GM18951 (cell line): ENCODE measurements around the gene PSMA2.

ENCODE experiments used
- POLR2A ChIP-seq: IDR thresholded peaks from 4 replicates; pipeline ENCODE4 v1.6.1; 2011; ENCODE audit warnings: mild to moderate bottlenecking; ENCODE audit not compliant: insufficient read length, insufficient read depth; ENCODE audit errors: extremely low read depth
- in situ Hi-C: fragments of 300-500 bp; cut with MboI; formaldehyde crosslinking; loops from one replicate; pipeline ENCODE4 v1.12.0; 2022; ENCODE audit warnings: low sequenced_read_pairs, mixed read lengths, inconsistent platforms; ENCODE audit not compliant: unreplicated experiment

Gene PSMA2

GRCh38 chr7:42931834-42932651, at the start of gene PSMA2, which contains the start of gene MRPL32:
TSS of gene PSMA2 (minus strand) at chr7:42932174. CDS start at chr7:42932158, 16 bp downstream.
TSS of gene MRPL32 (plus strand) at chr7:42932376. CDS start at chr7:42932387, 11 bp downstream.
- in situ Hi-C loops, result loop anchor here (10.0 to 25.0 kb wide), 4 partner anchors 333 to 905 kb away; partner anchors contain the start of gene COA1
- peak; percentile 91 for TF ChIP-seq POLR2A

GRCh38 chr7:42981601-42982000, 49.6 kb upstream of the PSMA2 start:
- no peak for TF ChIP-seq POLR2A
- in situ Hi-C loops, result no loop called here

GRCh38 chr7:42980514-42980913, 48.5 kb upstream of the PSMA2 start:
- TF ChIP-seq POLR2A, result no peak
- in situ Hi-C loops, result no loop called here

GRCh38 chr7:42980084-42980483, 48.1 kb upstream of the PSMA2 start:
- TF ChIP-seq POLR2A, result no peak
- in situ Hi-C loops, result no loop called here

GRCh38 chr7:42978496-42978895, 46.5 kb upstream of the PSMA2 start:
- in situ Hi-C loops, result no loop called here
- no peak for TF ChIP-seq POLR2A

GRCh38 chr7:42976371-42976770, 44.4 kb upstream of the PSMA2 start:
- no peak for TF ChIP-seq POLR2A
- in situ Hi-C loops, result no loop called here

- in situ Hi-C loops, result no loop called here
- TF ChIP-seq POLR2A, result no peak
Measured at GRCh38 chr7:42972699-42973500, 40.9 kb upstream of the PSMA2 start.

GRCh38 chr7:42967391-42967790, 35.4 kb upstream of the PSMA2 start:
- TF ChIP-seq POLR2A, result no peak
- in situ Hi-C loops, result no loop called here

GRCh38 chr7:42964849-42965805, 33.2 kb upstream of the PSMA2 start:
- no peak for TF ChIP-seq POLR2A
- in situ Hi-C loops, result no loop called here

- no peak for TF ChIP-seq POLR2A
- in situ Hi-C loops, result no loop called here
Measured at GRCh38 chr7:42964293-42964692, 32.3 kb upstream of the PSMA2 start.

- in situ Hi-C loops, result no loop called here
- TF ChIP-seq POLR2A, result no peak
Measured at GRCh38 chr7:42961170-42961569, 29.2 kb upstream of the PSMA2 start.

GRCh38 chr7:42960762-42961161, 28.8 kb upstream of the PSMA2 start:
- no peak for TF ChIP-seq POLR2A
- in situ Hi-C loops, result no loop called here
